A549 treated with AZD9567 at 1 μM for 4 hours (cell line): ENCODE data around the gene TTC38. TPM values are rescaled to one million over a fixed set of nuclear protein-coding genes. Genes with fewer than 3 reads are reported as not detected.

Source experiments
- total RNA-seq: library from RNA; stranded (reverse); fragments of 200-300 nt; extraction: Qiagen RNA extraction; gene quantifications from 5 replicates; pipeline ENCODE4 v1.2.3, GENCODE V29; 2022; ENCODE audit not compliant: insufficient read depth

TTC38 gene
- total RNA-seq = 11.8 to 15.4 TPM (median 13.8 TPM) in 5 replicates

GRCh38 chr22:46267431-46268279 is at the start of gene TTC38:
Gene TTC38 (plus strand): TSS chr22:46268008. CDS start chr22:46268040, 32 bp downstream.

GRCh38 chr22:46250035-46250782 is 17.6 kb upstream of the TTC38 start, which contains the start of gene CDPF1:
Gene CDPF1 (minus strand): TSS chr22:46250293. CDS start chr22:46248284, 2,009 bp downstream.

GRCh38 chr22:46263216-46263590 is 4.6 kb upstream of the TTC38 start, which contains the start of gene PKDREJ:
Gene PKDREJ (minus strand): TSS chr22:46263343. CDS start chr22:46263322, 21 bp downstream.

GRCh38 chr22:46296257-46297150 is 28.7 kb downstream of the TTC38 start, which contains the start of gene GTSE1:
Gene GTSE1 (plus strand): TSS chr22:46296870. CDS start chr22:46297401, 531 bp downstream.

GRCh38 chr22:46335201-46336118 is 67.7 kb downstream of the TTC38 start, which contains the start of gene TRMU:
Gene TRMU (plus strand): TSS chr22:46335714. CDS start chr22:46335765, 51 bp downstream.

Other genes starting within 250 kb of the TTC38 start
- 0.69 to 2.4 TPM (median 1.9 TPM) in 5 replicates for gene PPARA, start 117.5 kb upstream of the TTC38 start, total RNA-seq
- gene CDPF1, start 17.7 kb upstream of the TTC38 start, total RNA-seq = 7.7 to 16.4 TPM (median 8.7 TPM) in 5 replicates
- not detected in 5 replicates for gene PKDREJ, start 4.7 kb upstream of the TTC38 start, total RNA-seq
- 23.3 to 35.6 TPM (median 31.4 TPM) in 5 replicates for gene GTSE1, start 28.9 kb downstream of the TTC38 start, total RNA-seq
- gene TRMU, start 67.7 kb downstream of the TTC38 start, total RNA-seq = 27.7 to 39.5 TPM (median 37.8 TPM) in 5 replicates